T-helper 17 cell (primary cell): ENCODE results near the gene ELK1. TPM values are rescaled to one million over a fixed set of nuclear protein-coding genes. Genes with fewer than 3 reads are reported as not detected.

ENCODE experiments used
- ATAC-seq: fragments of 150-1000 bp; cut with Tn5 transposase; 2 replicates; pipeline ENCODE4 v1.10.0; 2021; ENCODE audit warnings: mild to moderate bottlenecking, moderate library complexity
- DNase-seq, 3 donors: peaks; one replicate each; pipeline versions ENCODE4 v3.0.0 to v3.0.0-alpha.2; 2020 to 2021
- H3K9me3 ChIP-seq: one replicate; pipeline ENCODE4 v1.7.0; 2013; ENCODE audit warnings: low read length, mild to moderate bottlenecking; ENCODE audit not compliant: control insufficient read depth, poor library complexity, severe bottlenecking
- H3K27ac Mint-ChIP-seq: one replicate; pipeline ENCODE4 v1.8.0; 2022; ENCODE audit warnings: mild to moderate bottlenecking, moderate library complexity, mixed read lengths
- H3K27me3 Mint-ChIP-seq: one replicate; pipeline ENCODE4 v1.8.0; 2022; ENCODE audit warnings: mixed read lengths
- H3K36me3 Mint-ChIP-seq: one replicate; pipeline ENCODE4 v1.8.0; 2022; ENCODE audit warnings: low read depth, mixed read lengths
- H3K4me1 Mint-ChIP-seq: one replicate; pipeline ENCODE4 v1.8.0; 2022; ENCODE audit warnings: mild to moderate bottlenecking, mixed read lengths
- H3K4me3 Mint-ChIP-seq: one replicate; pipeline ENCODE4 v1.8.0; 2022; ENCODE audit warnings: mild to moderate bottlenecking, moderate library complexity, mixed read lengths
- total RNA-seq, 4 donors: library from RNA in 2 of 4; stranded (reverse) in 2 of 4; gene quantifications; one replicate each; pipeline ENCODE4 v1.2.3 and lab custom pipeline; 2022 to 2026

The ELK1 gene
- total RNA-seq, 2 donors from 2014 or later = 33.0 to 33.2 TPM

DNA sequence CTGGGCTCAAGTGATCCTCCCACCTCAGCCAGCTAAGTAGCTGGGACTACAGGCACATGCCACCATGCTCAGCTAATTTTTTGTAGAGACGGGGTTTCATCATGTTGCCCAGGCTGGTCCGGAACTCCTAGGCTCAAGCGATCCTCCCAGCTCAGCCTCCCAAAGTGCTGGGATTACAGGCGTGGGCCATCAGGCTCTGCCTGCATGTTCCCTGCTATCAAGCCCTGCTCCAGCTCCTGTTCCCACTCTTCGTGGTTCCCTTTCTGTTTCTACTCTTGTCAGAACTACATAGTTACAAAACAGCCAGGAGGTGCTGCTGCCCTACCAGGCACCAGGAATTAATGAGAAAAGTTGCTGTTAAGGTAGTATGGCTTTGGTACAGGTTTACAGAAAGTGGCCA, 59.4 kb downstream of the ELK1 start:
- Mint-ChIP-seq H3K27ac (no peak overlapping the region), H3K4me1 (peaks cover 2% of the 10 kb centered on the region), H3K36me3 (no peaks in the 10 kb centered on the region), H3K4me3 (no peak overlapping the region), H3K27me3 (no peaks in the 10 kb centered on the region)
- H3K9me3 ChIP-seq = peaks cover 1% of the 10 kb centered on the region
- ATAC-seq (no peak), DNase-seq (no peak)

DNA sequence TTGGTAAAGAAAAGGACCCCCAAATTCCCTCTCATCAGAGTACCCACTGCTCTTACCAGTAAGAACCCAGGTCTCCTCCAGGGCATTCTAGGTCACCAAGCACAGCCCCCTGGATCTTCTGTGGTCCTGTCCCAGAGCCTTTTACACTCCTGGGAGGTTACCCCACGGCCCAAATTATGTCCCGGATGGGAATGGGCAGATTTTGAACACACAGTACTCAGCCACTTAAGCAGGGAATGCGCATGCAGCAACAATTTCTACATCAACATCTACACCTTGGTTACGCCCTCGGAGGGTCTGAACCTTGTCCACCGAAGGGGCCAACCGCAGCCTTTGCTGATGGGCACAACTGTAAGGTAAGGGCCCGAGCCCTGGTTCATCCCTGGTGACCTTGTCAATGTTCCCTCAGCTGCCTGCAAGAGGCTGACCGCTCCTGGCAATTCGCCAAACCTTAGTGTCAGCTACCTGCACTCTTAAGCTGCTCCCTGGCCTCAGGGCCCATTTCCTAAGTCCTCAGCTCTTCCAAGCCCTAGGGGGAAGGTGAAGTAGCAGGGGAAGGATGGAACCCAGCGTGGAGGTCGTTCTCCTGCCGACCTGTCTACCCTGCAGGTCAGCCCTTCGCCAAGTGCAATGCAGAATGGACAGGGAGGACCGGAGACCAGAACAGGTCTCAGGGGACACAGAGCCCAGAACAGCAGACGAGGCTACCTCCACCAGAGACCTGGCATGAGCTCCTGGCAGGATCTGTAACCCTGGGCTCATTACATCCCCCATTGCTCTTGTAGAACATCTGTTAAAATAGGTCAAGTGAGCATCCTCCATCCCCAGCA, 62.2 kb downstream of the ELK1 start:
- no peaks in the 10 kb centered on the region for H3K27me3 Mint-ChIP-seq
- H3K27ac Mint-ChIP-seq = no peak overlapping the region
- no peaks in the 10 kb centered on the region for H3K9me3 ChIP-seq
- no peak for DNase-seq
- no peak overlapping the region for H3K4me3 Mint-ChIP-seq
- peaks cover 9% of the 10 kb centered on the region for H3K4me1 Mint-ChIP-seq
- no peak for ATAC-seq
- peaks cover 5% of the 10 kb centered on the region for H3K36me3 Mint-ChIP-seq

DNA sequence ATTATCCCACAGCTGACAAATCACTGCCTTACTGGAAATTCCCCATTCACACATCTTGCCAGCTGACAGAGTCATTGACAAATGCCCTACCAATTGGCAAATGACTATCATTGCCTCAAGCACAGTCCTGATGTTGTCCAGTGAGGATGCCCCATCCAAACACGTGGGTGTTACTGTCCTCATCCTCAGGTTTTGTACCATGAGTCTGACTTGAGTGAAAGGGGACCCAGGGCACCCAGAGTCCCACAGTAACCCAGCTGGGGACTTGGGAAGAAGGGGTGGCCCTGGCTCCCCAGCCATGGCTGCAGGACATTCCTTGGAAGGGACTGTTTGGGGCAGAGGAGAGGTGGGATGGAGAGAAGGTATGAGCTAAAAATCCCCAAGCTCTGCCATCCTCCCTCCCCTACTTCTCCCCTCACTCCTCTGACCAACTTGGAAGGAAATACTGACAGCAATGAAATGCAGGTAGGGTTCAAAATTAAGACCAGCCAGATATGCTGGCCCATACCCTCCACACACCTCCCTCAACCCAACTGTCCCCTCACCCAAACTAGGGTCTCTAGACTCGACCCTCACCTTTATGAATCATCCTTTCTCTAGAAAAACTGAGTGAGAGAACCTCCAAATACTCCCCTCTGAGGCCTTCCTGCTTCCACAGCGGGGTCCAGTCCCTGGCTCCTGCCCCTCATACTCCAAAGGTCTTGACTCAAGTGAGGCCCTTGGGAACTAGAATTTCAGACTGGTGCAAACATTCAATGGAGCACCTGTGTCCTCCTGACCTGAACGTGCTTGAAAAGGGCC, 63.1 kb downstream of the ELK1 start:
- Mint-ChIP-seq H3K27ac (no peak overlapping the region), H3K4me3 (no peak overlapping the region), H3K36me3 (peaks cover 5% of the 10 kb centered on the region), H3K4me1 (peaks cover 9% of the 10 kb centered on the region), H3K27me3 (no peaks in the 10 kb centered on the region)
- no peak for ATAC-seq
- no peak for DNase-seq
- H3K9me3 ChIP-seq = no peaks in the 10 kb centered on the region

DNA sequence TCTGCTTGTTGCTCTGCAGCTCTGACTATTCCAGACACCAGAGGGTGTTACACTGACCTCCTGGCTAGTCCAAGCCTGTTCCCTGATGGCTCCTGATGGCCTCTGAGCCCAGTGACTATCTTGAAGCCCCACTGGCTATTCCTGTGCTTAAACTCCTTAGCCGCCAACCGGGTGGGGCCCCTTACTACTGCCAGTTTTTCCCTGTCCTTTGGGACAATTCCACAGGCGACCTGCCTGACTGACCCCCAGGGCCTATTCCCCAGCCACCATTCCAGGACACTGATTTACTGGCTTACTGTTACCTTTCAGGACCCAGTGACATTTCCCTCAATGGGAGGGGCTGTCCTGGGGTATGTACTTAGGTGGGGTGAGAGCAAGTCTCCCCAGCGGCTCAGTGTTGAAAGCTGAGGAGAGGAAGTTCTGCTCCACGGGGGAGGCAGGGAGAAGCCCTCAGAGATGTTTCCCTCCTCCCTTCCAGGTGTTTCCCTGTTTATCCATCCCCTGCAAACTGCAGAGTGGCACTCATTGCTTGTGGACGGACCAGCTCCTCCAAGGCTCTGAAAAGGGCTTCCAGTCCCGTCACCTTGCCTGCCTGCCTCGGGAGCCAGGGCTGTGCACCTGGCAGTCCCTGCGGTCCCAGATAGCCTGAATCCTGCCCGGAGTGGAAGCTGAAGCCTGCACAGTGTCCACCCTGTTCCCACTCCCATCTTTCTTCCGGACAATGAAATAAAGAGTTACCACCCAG, 64.1 kb downstream of the ELK1 start:
- no peak overlapping the region for H3K4me3 Mint-ChIP-seq
- H3K4me1 Mint-ChIP-seq = peaks cover 14% of the 10 kb centered on the region
- ATAC-seq = no peak
- H3K27ac Mint-ChIP-seq = peak overlapping the region; percentile 41
- H3K27me3 Mint-ChIP-seq = no peaks in the 10 kb centered on the region
- H3K36me3 Mint-ChIP-seq = peaks cover 5% of the 10 kb centered on the region
- H3K9me3 ChIP-seq = no peaks in the 10 kb centered on the region
- DNase-seq = no peak

Other genes starting within 250 kb of the ELK1 start
- 1 to 10 TPM; 8.4 to 8.6 TPM for gene ZNF41, start 167.3 kb downstream of the ELK1 start, total RNA-seq
- 100 to 1,000 TPM; 132 to 140 TPM for gene ARAF, start 89.4 kb downstream of the ELK1 start, total RNA-seq
- gene TIMP1, start 68.1 kb downstream of the ELK1 start, total RNA-seq = 100 to 1,000 TPM in 1 of 2 donors, 10 to 100 TPM in 1; 94.5 to 143 TPM
- gene SYN1, start 30.7 kb downstream of the ELK1 start, total RNA-seq = 1 to 10 TPM in 1 of 2 donors, under 1 TPM in 1; 0.52 to 1.1 TPM
- gene CFP, start 20.6 kb downstream of the ELK1 start, total RNA-seq = 10 to 100 TPM; 17.7 to 25.3 TPM
- 100 to 1,000 TPM; 164 to 185 TPM for gene UXT, start 8.6 kb upstream of the ELK1 start, total RNA-seq
- 10 to 100 TPM; 10.0 to 10.4 TPM for gene ZNF81, start 186.3 kb upstream of the ELK1 start, total RNA-seq